ENCODE results near the gene ANKRD33B. TPM values are rescaled to one million over a fixed set of nuclear protein-coding genes. Genes with fewer than 3 reads are reported as not detected.
"Not testable (repeated sequence)": the region's sequence is repeated elsewhere in the genome, so short reads cannot be mapped to it uniquely, and the experiment has no call there.

ANKRD33B gene
- total RNA-seq, 1 experiment from 2014 or later = 10.9 TPM

DNA sequence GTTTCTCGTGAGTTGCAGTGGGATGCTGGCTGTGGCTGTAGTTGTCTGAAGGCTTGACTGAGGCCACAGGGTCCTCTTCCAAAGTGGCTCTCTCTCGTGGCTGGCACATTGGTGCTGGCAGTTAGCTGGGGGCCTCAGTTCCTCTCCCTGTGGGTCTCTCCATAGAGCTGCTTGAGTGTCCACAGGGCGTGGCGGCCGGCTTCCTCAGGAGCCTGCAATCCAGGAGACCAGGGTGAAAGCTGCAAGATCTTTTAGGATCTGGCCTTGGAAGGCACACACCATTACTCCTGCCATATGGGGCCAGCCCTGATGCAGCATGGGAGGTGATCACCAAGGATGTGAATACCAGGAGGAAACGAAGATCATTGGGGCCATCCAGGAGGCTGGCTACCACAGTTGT is 41.1 kb downstream of the ANKRD33B start:
- no peak overlapping the region for H3K27ac ChIP-seq (ENCODE audit: low read depth, low read length)
- H3K4me3 ChIP-seq (replicated peaks in 1 of 2; ENCODE audit: low read depth in 1 of 2, low read length in 2 of 2) = no peak overlapping the region
- no peaks in the 10 kb centered on the region for H3K9me3 ChIP-seq (ENCODE audit: control insufficient read depth in 1 of 2, insufficient read depth in 1 of 2, low read depth in 1 of 2, low read length in 2 of 2)
- peaks cover 25 to 35% of the 10 kb centered on the region in 2 experiments for H3K4me1 ChIP-seq (ENCODE audit: control insufficient read depth in 1 of 2, insufficient read depth in 2 of 2, low read length in 2 of 2)
- no peaks in the 10 kb centered on the region for H4K20me1 ChIP-seq (ENCODE audit: insufficient read depth)
- H2AFZ ChIP-seq (ENCODE audit: low read depth, low read length, poor library complexity, severe bottlenecking) = no peak overlapping the region
- H3K27me3 ChIP-seq (ENCODE audit: insufficient read depth, low read length) = no peaks in the 10 kb centered on the region
- no peaks in the 10 kb centered on the region for H3K36me3 ChIP-seq (ENCODE audit: control insufficient read depth in 1 of 2, insufficient read depth in 2 of 2, low read length in 2 of 2)
- POLR2A ChIA-PET = no interaction called here
- no TSS peak for BruUV-seq (replicated peaks)
- no peak overlapping the region for H3K4me2 ChIP-seq (ENCODE audit: low read length)
- intact Hi-C loops (cut with micrococcal nuclease) = no loop called here
- no peak for TF ChIP-seq POLR2AphosphoS5 (IDR thresholded peaks at IDR 0.05; ENCODE audit: low read depth, low read length)
- no peak for TF ChIP-seq JUND (IDR thresholded peaks at IDR 0.05)
- no peak for TF ChIP-seq RAD21 (IDR thresholded peaks at IDR 0.05; ENCODE audit: low read depth)
- TF ChIP-seq SP1 (IDR thresholded peaks at IDR 0.05; ENCODE audit: low read depth) = no peak
- no peak for TF ChIP-seq TCF7L2 (IDR thresholded peaks at IDR 0.05; ENCODE audit: borderline replicate concordance, extremely low read depth, insufficient read depth, insufficient read length)
- TF ChIP-seq FOSL1 (IDR thresholded peaks at IDR 0.05; ENCODE audit: low read depth) = no peak
- no peak for TF ChIP-seq ZNF274 (IDR thresholded peaks at IDR 0.05; ENCODE audit: low read depth, low read length)
- TF ChIP-seq, protein P1, sequence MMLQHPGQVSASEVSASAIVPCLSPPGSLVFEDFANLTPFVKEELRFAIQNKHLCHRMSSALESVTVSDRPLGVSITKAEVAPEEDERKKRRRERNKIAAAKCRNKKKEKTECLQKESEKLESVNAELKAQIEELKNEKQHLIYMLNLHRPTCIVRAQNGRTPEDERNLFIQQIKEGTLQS (IDR thresholded peaks at IDR 0.05) = no peak
- TF ChIP-seq ZFX (IDR thresholded peaks at IDR 0.05) = no peak
- TF ChIP-seq SRF (IDR thresholded peaks at IDR 0.05; ENCODE audit: low read depth) = no peak
- TF ChIP-seq, protein P2, sequence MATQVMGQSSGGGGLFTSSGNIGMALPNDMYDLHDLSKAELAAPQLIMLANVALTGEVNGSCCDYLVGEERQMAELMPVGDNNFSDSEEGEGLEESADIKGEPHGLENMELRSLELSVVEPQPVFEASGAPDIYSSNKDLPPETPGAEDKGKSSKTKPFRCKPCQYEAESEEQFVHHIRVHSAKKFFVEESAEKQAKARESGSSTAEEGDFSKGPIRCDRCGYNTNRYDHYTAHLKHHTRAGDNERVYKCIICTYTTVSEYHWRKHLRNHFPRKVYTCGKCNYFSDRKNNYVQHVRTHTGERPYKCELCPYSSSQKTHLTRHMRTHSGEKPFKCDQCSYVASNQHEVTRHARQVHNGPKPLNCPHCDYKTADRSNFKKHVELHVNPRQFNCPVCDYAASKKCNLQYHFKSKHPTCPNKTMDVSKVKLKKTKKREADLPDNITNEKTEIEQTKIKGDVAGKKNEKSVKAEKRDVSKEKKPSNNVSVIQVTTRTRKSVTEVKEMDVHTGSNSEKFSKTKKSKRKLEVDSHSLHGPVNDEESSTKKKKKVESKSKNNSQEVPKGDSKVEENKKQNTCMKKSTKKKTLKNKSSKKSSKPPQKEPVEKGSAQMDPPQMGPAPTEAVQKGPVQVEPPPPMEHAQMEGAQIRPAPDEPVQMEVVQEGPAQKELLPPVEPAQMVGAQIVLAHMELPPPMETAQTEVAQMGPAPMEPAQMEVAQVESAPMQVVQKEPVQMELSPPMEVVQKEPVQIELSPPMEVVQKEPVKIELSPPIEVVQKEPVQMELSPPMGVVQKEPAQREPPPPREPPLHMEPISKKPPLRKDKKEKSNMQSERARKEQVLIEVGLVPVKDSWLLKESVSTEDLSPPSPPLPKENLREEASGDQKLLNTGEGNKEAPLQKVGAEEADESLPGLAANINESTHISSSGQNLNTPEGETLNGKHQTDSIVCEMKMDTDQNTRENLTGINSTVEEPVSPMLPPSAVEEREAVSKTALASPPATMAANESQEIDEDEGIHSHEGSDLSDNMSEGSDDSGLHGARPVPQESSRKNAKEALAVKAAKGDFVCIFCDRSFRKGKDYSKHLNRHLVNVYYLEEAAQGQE (IDR thresholded peaks at IDR 0.05; ENCODE audit: low read depth) = no peak
- CTCF ChIA-PET = interaction anchor here (1.0 kb wide), 1 partner anchor 10 kb away, joined by 3 read pairs; no protein-coding TSS in a partner anchor
- H3K79me2 ChIP-seq (ENCODE audit: insufficient read depth, low read length) = peaks cover 51% of the 10 kb centered on the region
- RAD21 ChIA-PET (ENCODE audit: low non-redundant PET in 1 of 2, low total read pairs in 2 of 2, uncharacterized antibody in 2 of 2, unreplicated experiment in 2 of 2) = no interaction called here
- no peaks in the 10 kb centered on the region for H3K9me2 ChIP-seq (ENCODE audit: insufficient read depth)
- DNase-seq (ENCODE audit: low read depth, low spot score) = no peak
- ATAC-seq = no peak
- no peak overlapping the region for H3K9ac ChIP-seq (ENCODE audit: low read length)

DNA sequence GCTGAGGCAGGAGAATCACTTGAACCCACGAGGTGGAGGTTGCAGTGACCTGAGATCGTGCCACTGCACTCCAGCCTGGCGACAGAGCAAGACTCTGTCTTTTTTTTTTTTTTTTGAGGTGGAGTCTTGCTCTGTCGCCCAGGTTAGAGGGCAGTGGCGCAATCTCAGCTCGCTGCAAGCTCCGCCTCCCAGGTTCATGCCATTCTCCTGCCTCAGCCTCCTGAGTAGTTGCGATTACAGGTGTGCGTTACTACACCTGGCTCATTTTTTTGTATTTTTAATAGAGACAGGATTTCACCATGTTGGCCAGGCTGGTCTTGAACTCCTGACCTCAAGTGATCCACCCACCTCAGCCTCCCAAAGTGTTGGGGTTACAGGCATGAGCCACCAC is 42.8 kb downstream of the ANKRD33B start:
- intact Hi-C loops (cut with micrococcal nuclease); BruUV-seq (replicated peaks); H3K36me3 ChIP-seq (ENCODE audit: control insufficient read depth in 1 of 2, insufficient read depth in 2 of 2, low read length in 2 of 2); RAD21 ChIA-PET (ENCODE audit: low non-redundant PET in 1 of 2, low total read pairs in 2 of 2, uncharacterized antibody in 2 of 2, unreplicated experiment in 2 of 2); H4K20me1 ChIP-seq (ENCODE audit: insufficient read depth); H3K9me2 ChIP-seq (ENCODE audit: insufficient read depth); H3K27ac ChIP-seq (ENCODE audit: low read depth, low read length); H3K9me3 ChIP-seq (ENCODE audit: control insufficient read depth in 1 of 2, insufficient read depth in 1 of 2, low read depth in 1 of 2, low read length in 2 of 2); POLR2A ChIA-PET; H2AFZ ChIP-seq (ENCODE audit: low read depth, low read length, poor library complexity, severe bottlenecking); H3K27me3 ChIP-seq (ENCODE audit: insufficient read depth, low read length); DNase-seq (ENCODE audit: low read depth, low spot score); CTCF ChIA-PET; H3K4me3 ChIP-seq (replicated peaks in 1 of 2; ENCODE audit: low read depth in 1 of 2, low read length in 2 of 2); H3K4me2 ChIP-seq (ENCODE audit: low read length); ATAC-seq; H3K9ac ChIP-seq (ENCODE audit: low read length): not testable (repeated sequence)
- Histone ChIP-seq H3K79me2 (ENCODE audit: insufficient read depth, low read length) (peaks cover 47% of the 10 kb centered on the region), H3K4me1 (ENCODE audit: control insufficient read depth in 1 of 2, insufficient read depth in 2 of 2, low read length in 2 of 2) (peaks cover 11 to 23% of the 10 kb centered on the region in 2 experiments)

All from HCT116 (cell line).